GM19351 (cell line): ENCODE measurements around the gene DACT1.

Experiments used
- ATAC-seq: cut with Tn5 transposase; IDR thresholded peaks from one replicate; pipeline ENCODE4 v1.9.1; 2021; ENCODE audit warnings: mild to moderate bottlenecking, moderate library complexity; ENCODE audit not compliant: unreplicated experiment

Gene DACT1

DNA sequence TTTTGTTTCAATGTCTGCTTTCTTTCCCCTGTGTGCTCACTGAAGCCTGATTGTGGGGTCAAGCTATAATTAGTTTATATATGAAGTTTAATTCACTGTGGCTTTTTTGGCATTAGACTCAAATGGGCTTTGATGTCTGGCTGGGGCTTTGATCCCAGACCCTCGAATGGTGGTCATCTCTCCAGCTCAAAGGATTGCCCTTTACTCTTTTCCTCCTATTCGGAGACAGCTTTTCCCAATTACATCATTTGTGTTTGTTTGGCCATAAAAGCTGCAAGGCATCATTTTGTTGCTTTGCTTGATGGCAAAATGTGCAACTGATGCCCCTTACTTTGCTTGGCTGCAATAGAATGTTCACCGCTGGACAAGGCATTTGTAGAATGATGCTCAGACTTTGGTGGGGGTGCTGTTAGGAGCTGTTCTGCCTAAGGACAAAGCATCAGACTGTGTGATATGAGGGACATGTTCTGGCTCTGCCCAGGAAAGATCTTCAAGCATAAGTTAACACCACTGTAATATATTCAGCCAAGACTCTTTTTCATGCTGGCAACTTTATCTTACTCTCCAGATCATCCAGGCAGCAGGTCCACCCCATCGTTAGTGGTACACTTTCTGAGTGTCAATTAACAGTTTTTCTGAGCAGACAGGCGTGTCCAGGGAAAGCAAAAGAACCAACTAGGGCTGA, 3.2 kb upstream of the DACT1 start:
- ATAC-seq, result no peak

DNA sequence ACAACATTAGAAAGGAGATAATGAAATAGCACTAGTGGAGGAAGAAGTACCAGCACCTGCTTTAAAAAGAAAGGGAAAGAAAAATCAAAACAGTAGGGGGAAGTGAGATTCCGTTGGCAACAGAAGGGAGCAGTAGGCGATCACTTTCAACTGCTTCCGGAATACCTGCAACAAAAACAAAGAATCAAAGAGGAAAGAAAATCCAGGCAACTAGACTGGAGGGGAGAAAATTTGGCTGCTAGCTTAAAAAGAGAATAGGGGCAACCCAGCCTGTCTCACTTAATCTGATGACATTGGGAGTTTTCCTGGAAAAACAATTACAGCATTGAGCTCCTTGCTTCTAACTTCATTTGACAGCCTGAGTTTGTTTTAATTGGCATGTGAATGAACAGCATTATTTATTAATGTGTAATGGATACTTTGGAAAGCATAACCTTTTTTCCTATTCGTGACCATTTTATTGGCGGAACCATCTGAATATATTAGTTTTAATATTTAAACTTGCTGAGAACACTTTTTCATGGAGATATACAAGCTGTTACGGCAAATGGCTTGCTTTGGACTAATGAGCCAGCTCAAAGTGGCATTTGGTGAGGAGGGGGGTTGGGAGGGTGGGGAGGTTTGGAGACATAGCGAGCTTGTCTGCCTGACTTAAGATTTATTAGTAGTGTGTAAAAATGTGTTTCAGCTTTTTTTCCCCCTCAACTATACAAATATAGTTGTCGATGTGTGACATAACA, 2.5 kb upstream of the DACT1 start:
- ATAC-seq, result no peak

DNA sequence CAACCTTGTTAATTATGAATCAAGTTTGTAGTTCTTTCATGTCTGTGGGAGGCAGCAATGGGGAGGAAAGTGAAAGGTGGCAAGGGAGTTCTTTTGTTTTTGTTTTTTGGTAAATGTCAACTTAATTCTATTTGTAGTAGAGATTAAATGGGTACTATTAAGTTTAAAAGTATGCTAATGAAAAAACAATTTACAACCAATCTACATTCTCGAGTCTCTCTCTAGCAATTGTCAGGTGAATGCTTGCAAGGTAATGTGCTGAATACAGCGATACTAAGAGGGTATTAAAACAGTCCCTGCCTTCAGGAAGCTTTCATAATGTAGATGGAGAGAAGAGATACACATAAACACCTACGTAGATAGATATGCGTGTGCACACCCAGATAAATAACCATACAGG, 1.6 kb upstream of the DACT1 start:
- no peak for ATAC-seq

DNA sequence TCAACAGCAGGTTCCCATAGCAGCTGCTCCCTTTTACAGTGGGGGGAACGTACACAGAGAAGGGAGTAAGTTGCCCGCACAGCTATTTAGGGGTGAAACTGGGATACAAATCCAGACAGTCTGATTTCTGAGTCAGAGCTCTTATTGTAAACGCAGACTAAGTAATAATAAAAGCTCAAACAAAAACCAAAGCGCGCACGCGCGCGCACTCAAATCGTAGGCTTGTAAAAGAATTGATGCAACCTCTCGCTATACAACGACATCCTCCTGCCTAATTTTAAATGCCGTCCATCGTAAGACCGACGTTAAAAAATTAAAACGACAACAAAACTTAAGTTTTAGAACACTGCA, 747 bp upstream of the DACT1 start:
- no peak for ATAC-seq

DNA sequence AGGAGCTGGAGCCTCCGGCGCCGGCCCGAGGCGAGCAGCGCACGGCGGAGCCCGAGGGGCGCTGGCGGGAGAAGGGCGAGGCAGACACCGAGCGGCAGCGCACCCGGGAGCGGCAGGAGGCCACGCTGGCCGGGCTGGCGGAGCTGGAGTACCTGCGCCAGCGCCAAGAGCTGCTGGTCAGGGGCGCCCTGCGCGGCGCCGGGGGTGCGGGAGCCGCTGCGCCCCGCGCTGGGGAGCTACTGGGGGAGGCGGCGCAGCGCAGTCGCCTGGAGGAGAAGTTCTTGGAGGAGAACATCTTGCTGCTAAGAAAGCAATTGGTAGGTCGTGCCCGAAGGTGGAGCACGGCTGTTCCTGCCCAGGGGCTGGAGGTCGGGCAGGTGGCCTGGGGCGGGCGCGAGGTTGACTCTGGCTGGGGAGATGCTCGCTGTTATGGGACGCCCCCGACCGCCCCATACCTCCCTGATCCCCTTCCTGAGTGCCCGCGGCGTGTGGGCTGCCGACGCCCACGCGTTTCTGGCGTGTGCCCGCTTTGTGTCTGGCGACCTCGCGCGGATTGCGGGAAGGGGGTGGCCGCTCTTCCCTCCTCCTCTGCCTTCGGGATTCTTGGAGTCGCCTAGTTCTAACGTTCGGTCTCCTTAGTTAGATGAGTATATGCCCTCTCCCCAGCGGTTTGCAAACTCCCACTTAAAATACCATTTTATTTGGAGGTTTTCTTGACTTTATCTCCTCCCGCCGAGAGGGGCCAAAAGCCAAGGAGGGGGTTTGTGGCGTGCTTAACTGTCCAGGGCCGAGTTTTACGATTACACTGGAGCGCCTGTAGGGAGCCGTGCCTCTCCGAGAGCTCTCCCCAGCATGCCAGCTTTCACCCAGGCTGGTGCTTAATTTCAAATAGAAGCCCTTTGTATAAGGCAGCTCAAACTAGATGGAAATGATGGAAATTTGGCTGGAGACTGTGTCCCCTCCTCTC, 752 bp downstream of the DACT1 start:
- ATAC-seq, result peak; percentile 33

DNA sequence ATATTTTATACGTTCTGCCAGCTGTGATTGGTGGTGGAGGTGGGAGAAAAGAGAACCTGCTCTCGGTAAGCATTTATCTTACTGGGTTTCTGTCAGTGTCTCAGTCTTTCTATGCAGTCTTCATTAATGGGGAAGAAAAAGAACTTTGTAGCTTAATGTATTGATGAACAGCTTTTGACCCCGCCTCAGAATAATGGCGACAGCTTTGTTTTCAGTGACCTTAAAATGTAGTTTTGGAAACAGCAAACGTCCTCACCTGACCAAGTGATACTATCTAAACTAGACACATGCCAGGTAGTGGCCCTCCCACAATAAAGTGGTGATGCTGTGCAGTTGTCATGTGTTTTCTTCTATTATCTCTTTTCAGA, 1.4 kb downstream of the DACT1 start:
- ATAC-seq, result no peak

DNA sequence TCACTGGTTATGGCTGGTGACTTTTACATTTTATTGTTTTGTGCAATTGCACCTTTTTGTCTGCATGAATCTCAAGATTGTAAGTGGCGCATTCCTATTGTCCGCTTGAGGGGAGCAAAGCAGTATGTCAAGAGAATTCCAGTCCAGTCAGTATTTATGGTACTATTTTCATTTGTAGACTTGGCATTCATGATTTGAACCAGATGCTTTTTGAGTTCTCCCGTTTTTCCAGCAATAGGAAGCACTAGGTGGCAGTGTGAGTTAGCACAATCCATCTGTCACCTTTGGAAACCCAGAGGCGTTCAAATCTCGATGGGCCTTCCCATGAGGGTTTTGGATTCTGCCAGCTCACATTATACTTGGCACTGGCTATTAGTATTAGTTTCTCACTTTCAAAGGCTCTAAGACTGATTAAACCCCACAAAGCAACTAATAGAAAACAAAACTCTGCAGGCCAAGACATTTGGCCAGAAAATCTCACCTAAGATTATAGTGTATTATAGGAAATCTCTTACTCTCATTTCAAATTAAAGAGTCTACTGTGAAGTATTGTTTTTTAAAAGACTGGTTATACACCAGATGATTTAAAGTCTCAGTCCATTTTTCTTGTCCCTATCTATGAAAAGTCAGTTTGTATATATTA, 2.2 kb downstream of the DACT1 start:
- no peak for ATAC-seq

DNA sequence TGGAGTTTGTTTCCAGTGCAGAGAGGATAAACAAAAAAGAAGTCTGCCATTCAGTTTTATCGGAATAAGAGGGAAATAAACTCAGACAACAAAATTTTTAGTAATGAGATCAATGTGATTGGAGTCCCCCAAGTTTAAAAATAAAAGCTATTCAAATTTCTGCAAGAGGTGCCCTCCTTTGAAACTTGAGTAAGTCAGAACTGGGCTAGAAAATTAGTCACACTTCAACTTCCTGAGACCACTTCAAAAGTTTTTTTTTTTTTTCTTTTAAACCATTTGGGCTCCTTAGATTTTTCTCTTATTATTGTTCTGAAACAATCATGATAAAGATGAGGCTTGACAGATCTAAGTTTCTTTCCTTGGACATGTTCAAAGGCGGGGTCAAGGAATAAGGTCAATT, 3.2 kb downstream of the DACT1 start:
- no peak for ATAC-seq

DNA sequence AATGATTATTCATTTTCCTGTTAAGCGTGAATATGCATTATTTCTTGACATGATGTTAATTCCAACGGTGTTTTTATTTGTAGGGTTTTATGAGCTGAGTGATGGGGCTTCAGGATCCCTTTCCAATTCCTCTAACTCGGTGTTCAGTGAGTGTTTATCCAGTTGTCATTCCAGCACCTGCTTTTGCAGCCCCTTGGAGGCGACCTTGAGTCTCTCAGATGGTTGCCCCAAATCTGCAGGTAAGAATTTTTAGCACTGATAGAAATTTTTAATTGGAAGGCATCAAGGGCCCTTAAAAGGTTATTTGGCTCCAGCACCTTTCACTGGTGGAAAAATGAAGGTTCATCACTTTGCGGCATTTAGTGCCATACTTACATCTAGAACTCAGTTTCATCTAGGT, 3.7 kb downstream of the DACT1 start:
- no peak for ATAC-seq

DNA sequence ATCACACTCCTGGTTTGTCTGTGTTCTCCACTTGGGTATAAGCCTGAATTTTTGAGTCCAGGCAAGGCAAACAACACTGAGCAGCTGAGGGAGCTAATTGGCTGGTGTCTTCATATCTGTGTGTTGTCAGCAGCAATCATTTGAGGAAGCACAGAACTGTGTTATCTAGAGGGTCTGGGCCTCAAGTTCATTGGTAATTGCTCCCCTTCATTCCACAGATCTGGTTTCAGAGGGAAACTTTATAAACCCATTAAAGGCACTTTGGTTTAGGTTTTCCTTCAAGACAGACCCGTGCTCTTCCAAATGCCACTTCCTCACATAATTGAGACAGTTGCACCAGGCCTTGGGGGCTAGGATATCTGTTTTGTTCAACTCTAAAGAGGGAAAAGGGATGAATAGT, 5.6 kb downstream of the DACT1 start:
- ATAC-seq, result no peak

DNA sequence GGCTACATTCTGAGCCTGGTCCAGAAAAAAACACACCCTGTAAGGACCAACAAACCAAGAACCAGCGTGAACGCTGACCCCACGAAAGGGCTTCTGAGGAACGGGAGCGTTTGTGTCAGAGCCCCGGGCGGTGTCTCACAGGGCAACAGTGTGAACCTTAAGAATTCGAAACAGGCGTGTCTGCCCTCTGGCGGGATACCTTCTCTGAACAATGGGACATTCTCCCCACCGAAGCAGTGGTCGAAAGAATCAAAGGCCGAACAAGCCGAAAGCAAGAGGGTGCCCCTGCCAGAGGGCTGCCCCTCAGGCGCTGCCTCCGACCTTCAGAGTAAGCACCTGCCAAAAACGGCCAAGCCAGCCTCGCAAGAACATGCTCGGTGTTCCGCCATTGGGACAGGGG, 7.9 kb downstream of the DACT1 start:
- ATAC-seq, result no peak

DNA sequence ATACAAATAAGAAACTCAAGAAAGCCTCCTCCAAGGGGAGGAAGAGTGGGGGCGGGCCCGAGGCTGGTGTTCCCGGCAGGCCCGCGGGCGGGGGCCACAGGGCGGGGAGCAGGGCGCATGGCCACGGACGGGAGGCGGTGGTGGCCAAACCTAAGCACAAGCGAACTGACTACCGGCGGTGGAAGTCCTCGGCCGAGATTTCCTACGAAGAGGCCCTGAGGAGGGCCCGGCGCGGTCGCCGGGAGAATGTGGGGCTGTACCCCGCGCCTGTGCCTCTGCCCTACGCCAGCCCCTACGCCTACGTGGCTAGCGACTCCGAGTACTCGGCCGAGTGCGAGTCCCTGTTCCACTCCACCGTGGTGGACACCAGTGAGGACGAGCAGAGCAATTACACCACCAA, 8.7 kb downstream of the DACT1 start:
- no peak for ATAC-seq

DNA sequence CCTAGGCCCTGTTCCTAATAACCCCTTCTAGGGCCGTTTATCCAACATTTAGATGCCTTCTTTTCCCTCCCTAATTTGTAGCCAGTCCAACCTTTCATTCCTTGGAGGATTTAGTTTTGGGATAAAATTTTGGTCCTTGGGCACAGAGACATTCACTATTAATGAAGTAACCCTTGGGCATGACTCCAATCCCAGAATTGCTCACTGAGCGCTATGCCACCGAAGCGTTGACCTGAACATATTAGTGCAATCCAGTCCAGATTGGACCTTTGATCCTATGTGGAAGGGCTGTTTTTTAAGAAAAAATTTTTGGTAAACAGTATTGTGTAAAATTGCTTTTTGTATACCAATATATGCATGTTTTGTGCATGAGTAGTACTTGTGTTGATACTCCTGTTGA, 10.0 kb downstream of the DACT1 start:
- ATAC-seq, result no peak

DNA sequence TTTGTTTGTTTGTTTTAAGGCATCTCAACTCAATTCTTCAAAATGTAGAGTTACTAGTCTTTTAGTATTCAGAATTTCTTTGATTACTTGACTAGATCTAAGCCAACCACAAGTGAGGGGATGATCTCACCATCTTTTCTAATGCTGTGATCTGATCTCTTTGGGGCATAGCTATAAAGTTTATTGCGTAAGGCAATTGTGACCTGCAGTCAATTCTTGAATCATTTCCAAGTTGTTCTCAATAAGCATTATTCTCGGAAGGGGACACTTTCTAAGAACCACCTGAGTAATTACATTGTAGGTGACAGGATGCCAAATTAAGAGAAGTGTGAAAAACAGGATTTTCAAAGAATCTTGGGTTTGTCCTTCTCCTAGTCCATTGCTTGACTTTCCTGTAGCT, 13.1 kb downstream of the DACT1 start:
- ATAC-seq, result no peak

DNA sequence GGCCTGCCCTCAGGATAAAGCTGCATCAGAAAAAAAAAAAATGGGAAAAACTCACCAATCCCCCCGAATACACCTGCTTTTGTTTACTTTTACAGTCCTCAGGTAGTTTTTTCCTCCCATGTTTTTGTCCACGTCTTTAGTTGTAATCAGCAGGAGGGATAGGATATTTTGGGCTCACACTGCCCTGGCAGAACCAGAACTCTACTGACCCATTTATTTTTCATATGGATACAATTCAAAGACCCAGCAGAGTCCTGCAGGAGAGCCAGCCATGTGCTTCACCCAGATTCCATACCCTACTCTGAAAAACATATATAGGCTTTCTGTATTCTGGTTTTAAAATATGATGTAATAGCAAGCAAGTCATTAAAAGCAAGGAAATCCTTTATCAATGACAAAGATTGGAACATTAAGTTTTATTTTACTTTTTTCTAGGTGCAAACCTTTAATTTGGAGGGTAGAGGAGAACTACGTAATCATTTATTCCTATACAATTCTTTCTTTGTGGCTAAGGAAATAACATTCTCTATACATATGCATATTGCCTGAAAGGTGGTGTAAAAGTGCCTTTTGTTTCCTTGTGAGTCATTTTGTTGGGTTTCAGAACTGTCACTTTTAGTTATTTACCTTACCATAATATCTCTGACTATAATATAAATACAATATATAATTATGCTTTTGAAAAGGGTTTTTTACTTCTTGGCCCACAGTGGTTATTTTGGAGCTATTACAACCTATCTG, 19.1 kb downstream of the DACT1 start:
- ATAC-seq, result no peak

DNA sequence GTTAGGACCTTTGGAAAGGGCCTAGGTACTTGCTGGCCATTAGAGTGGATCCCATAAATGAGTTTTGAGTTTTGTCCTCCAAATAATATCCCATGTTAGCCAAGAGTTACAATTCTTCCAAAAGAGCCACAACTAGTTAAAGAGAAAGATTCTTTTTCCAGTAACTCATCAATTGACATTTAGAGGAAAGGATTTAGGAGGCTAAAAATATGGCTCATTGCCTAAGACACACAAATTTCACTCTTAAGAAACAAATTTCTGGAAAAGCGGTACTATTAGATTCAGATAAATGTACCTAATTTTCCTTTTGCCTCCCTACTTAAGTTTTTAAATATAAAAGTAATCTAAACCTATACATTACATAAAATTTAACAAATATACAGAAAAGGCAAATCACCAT, 21.3 kb downstream of the DACT1 start:
- no peak for ATAC-seq

DNA sequence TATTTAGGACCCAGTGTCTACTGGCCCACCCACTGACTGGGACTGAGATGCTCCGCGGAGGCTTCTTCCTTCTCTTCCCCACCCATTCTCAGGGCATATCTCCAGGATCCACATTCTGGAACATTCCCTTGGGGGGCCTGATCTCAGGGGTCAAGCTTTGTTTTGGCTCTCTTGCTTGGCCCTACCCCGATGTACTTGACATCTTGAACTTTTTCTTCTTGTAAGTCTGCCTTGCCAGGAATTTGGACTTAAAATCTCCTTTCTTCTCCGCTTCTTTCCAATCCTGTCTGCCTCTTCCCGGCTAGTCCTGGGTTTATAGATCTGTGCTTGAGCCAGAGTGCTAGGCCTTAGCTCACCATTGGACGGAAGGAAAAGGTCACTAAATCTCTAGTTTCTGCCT, 22.1 kb downstream of the DACT1 start:
- ATAC-seq, result no peak

DNA sequence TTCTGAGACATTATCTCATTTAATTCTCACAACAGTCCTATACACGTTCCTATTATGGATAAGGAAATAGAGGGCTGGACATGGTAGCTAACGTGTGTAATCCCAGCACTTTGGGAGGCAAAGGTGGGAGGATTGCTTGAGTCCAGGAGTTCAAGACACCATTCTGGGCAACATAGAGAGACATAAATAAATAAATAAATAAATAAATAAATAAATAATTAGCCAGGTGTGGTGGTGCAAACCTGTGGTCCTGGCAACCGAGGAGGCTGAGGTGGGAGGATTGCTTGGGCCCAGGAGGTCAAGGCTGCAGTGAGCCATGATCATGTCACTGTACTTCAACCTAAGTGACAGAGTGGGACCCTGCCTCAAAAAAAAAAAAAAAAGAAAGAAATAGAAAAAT, 22.6 kb downstream of the DACT1 start:
- no peak for ATAC-seq

DNA sequence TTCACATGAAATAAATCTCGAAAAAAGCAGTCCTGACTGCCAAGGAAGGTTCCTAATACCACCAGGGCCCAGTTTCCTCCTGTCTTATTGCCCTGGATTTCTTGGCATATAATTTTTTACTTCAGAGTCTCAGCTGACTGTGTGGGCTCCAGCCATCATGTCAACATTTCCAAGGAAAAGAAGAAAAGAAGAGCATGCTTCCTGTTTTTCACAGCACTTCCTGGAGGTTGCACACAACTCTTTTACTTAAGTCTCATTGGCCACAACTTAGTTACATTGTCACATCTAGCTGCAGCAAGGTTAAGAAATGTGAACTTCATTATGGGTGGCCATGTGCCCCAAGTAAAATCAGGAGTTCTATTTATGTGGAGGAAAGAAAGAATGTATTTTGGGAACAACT, 24.3 kb downstream of the DACT1 start:
- ATAC-seq, result no peak

DNA sequence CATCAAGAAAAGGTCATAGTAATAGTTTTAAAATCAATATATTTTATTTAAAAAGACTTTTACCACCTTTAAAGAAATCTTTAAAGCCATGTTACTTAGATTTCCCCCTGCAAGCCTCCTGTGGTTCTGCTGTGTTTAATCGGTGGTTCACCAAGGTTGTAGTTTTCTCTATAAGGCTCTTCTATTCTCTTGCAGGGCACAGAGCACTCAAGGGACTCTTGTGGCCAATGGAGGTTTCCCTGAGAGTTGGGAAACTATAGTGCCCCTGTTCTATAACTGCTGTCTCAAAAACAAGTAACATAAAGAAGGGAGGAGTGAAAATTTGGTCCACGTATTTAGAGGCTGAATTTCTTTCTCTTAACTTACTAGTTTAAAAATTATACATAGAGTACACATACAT, 25.0 kb downstream of the DACT1 start:
- no peak for ATAC-seq
